ENCODE measurements around the gene MBL2.

Gene MBL2

GRCh38 chr10:52740155-52740549 is 32.4 kb downstream of the MBL2 start:
- no peak for DNase-seq (ENCODE audit: low read depth, low spot score)

GRCh38 chr10:52739380-52740154 is 33.0 kb downstream of the MBL2 start:
- DNase-seq (ENCODE audit: low read depth, low spot score): no peak

GRCh38 chr10:52738951-52739350 is 33.6 kb downstream of the MBL2 start:
- no peak for DNase-seq (ENCODE audit: low read depth, low spot score)

GRCh38 chr10:52729271-52730104 is 43.1 kb downstream of the MBL2 start:
- DNase-seq (ENCODE audit: low read depth, low spot score): no peak

- DNase-seq (ENCODE audit: low read depth, low spot score): no peak
Measured at GRCh38 chr10:52720018-52720417, 52.6 kb downstream of the MBL2 start.
